A673 (cell line): Measurements from ENCODE around the gene GLOD5. TPM values are rescaled to one million over a fixed set of nuclear protein-coding genes. Genes with fewer than 3 reads are reported as not detected.

Source experiments
- BruUV-seq: library from RNA; stranded (reverse); fragments of 400-500 nt; replicated peaks from 2 replicates; lab custom pipeline; 2021; lab: Mats Ljungman, UMichigan
- CTCF ChIA-PET: fragments of 300-600 bp; sonication (Branson Sonifier 250); formaldehyde crosslinking; loops from one replicate; lab custom pipeline; 2022; ENCODE audit warnings: antibody characterized with exemption; lab: Charles Lee
- POLR2A ChIA-PET: fragments of 300-600 bp; sonication (Branson Sonifier 250); formaldehyde crosslinking; loops from one replicate; lab custom pipeline; 2022; ENCODE audit warnings: antibody characterized with exemption; ENCODE audit not compliant: low non-redundant PET; lab: Charles Lee
- DNase-seq: peaks from one replicate; pipeline ENCODE4 v3.0.0-alpha.2; 2015; ENCODE audit warnings: low spot score
- H3K27ac ChIP-seq: fragments of 200-600 bp; sonication (generic); 2 replicates; pipeline ENCODE4 v1.5.1; 2016; ENCODE audit warnings: mixed run types, low read depth, mild to moderate bottlenecking, mixed read lengths, antibody characterized with exemption, low read length; ENCODE audit not compliant: poor library complexity, severe bottlenecking
- H3K27me3 ChIP-seq: fragments of 200-600 bp; sonication (generic); replicated peaks from 2 replicates; pipeline ENCODE4 v1.6.1; 2017; ENCODE audit warnings: mixed run types, low read depth, mild to moderate bottlenecking, mixed read lengths, antibody characterized with exemption, low read length; ENCODE audit not compliant: insufficient read depth, poor library complexity
- H3K36me3 ChIP-seq: fragments of 200-600 bp; sonication (generic); 2 replicates; pipeline ENCODE4 v1.6.1; 2016; ENCODE audit warnings: mixed run types, mild to moderate bottlenecking, mixed read lengths, antibody characterized with exemption, low read length; ENCODE audit not compliant: insufficient read depth, poor library complexity, severe bottlenecking
- H3K4me1 ChIP-seq: fragments of 200-600 bp; sonication (generic); 2 replicates; pipeline ENCODE4 v1.6.1; 2017; ENCODE audit warnings: mixed run types, mild to moderate bottlenecking, mixed read lengths, antibody characterized with exemption, low read length; ENCODE audit not compliant: insufficient read depth, poor library complexity, severe bottlenecking
- H3K4me3 ChIP-seq: fragments of 200-600 bp; sonication (generic); 2 replicates; pipeline ENCODE4 v1.5.1; 2016; ENCODE audit warnings: low read depth, mixed run types, mild to moderate bottlenecking, mixed read lengths, low read length; ENCODE audit not compliant: poor library complexity, severe bottlenecking
- H3K9me3 ChIP-seq: fragments of 200-600 bp; sonication (generic); 2 replicates; pipeline ENCODE4 v1.6.1; 2016; ENCODE audit warnings: mixed run types, low read depth, mild to moderate bottlenecking, mixed read lengths, antibody characterized with exemption, low read length; ENCODE audit not compliant: poor library complexity, severe bottlenecking
- CTCF ChIP-seq: fragments of 300-800, 200-600 bp; sonication (generic); conservative IDR thresholded peaks from 2 replicates; pipeline ENCODE4 v1.5.1; 2017; ENCODE audit warnings: low read depth, mild to moderate bottlenecking, antibody characterized with exemption, low read length, moderate library complexity, mixed read lengths
- EZH2 ChIP-seq: fragments of 200-600 bp; sonication (generic); IDR thresholded peaks from 2 replicates; pipeline ENCODE4 v1.6.1; 2017; ENCODE audit warnings: borderline replicate concordance, low read depth, mild to moderate bottlenecking, mixed read lengths, antibody characterized with exemption, low read length; ENCODE audit not compliant: poor library complexity, severe bottlenecking
- intact Hi-C: fragments of 100-400 bp; cut with micrococcal nuclease; formaldehyde crosslinking; loops from one replicate; pipeline ENCODE4 v1.10.0; 2022; ENCODE audit not compliant: unreplicated experiment
- total RNA-seq: library from RNA; stranded (reverse); gene quantifications from 2 replicates; pipeline ENCODE4 v1.2.3, GENCODE V29; 2021

The GLOD5 gene
- total RNA-seq, 1 experiment from 2014 or later: not detected

DNA sequence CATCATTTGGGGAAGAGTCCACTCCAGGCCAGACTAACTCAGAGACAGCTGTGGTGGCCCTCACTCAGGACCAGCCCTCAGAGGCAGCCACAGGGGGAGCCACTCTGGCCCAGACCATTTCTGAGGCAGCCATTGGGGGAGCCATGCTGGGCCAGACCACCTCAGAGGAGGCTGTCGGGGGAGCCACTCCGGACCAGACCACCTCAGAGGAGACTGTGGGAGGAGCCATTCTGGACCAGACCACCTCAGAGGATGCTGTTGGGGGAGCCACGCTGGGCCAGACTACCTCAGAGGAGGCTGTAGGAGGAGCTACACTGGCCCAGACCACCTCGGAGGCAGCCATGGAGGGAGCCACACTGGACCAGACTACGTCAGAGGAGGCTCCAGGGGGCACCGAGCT lies 61.5 kb downstream of the GLOD5 start:
- H3K27me3 ChIP-seq: no peaks in the 10 kb centered on the region
- no TSS peak for BruUV-seq
- DNase-seq: no peak
- intact Hi-C loops: no loop called here
- CTCF ChIA-PET: no interaction called here
- no peak overlapping the region for H3K27ac ChIP-seq
- H3K4me1 ChIP-seq: no peaks in the 10 kb centered on the region
- peaks cover 3% of the 10 kb centered on the region for H3K36me3 ChIP-seq
- H3K9me3 ChIP-seq: no peaks in the 10 kb centered on the region
- H3K4me3 ChIP-seq: no peak overlapping the region
- TF ChIP-seq CTCF (no peak), EZH2 (no peak)
- POLR2A ChIA-PET: no interaction called here

Other genes with a start within 250 kb of the GLOD5 start
- 152 and 155 TPM in 2 replicates for gene EBP, start 239.9 kb upstream of the GLOD5 start, total RNA-seq
- 10.8 and 15.0 TPM in 2 replicates for gene TBC1D25, start 222.0 kb upstream of the GLOD5 start, total RNA-seq
- 259 and 260 TPM in 2 replicates for gene RBM3, start 187.3 kb upstream of the GLOD5 start, total RNA-seq
- 48.1 and 58.7 TPM in 2 replicates for gene WDR13, start 164.3 kb upstream of the GLOD5 start, total RNA-seq
- gene WAS, start 77.9 kb upstream of the GLOD5 start, total RNA-seq: 0.90 and 1.1 TPM in 2 replicates
- gene SUV39H1, start 65.0 kb upstream of the GLOD5 start, total RNA-seq: 29.4 and 29.9 TPM in 2 replicates
- not detected in 2 replicates for gene GATA1, start 24.8 kb downstream of the GLOD5 start, total RNA-seq
- 49.4 and 82.5 TPM in 2 replicates for gene HDAC6, start 40.3 kb downstream of the GLOD5 start, total RNA-seq
- not detected in 2 replicates for gene ERAS, start 64.8 kb downstream of the GLOD5 start, total RNA-seq
- gene PCSK1N, start 73.9 kb downstream of the GLOD5 start, total RNA-seq: 16.9 and 17.6 TPM in 2 replicates
- 60.8 and 72.4 TPM in 2 replicates for gene TIMM17B, start 136.0 kb downstream of the GLOD5 start, total RNA-seq
- 113 and 133 TPM in 2 replicates for gene PQBP1, start 136.2 kb downstream of the GLOD5 start, total RNA-seq
- gene SLC35A2, start 149.9 kb downstream of the GLOD5 start, total RNA-seq: 21.7 and 30.4 TPM in 2 replicates
- gene PIM2, start 157.3 kb downstream of the GLOD5 start, total RNA-seq: 14.9 and 19.9 TPM in 2 replicates
- 58.0 and 67.5 TPM in 2 replicates for gene OTUD5, start 195.9 kb downstream of the GLOD5 start, total RNA-seq
- 3.6 and 4.3 TPM in 2 replicates for gene KCND1, start 210.1 kb downstream of the GLOD5 start, total RNA-seq
- 64.0 and 65.6 TPM in 2 replicates for gene GRIPAP1, start 240.5 kb downstream of the GLOD5 start, total RNA-seq